Measurements from ENCODE around the gene DUT. TPM values are rescaled to one million over a fixed set of nuclear protein-coding genes. Genes with fewer than 3 reads are reported as not detected.

DUT gene
- total RNA-seq, 2 experiments from 2014 or later: 60.7 to 65.3 TPM

- Histone ChIP-seq H3K27ac (ENCODE audit: low read depth in 1 of 2, low read length in 2 of 2) (no peak overlapping the region), H3K36me3 (ENCODE audit: insufficient read depth, low read length) (peaks cover 29% of the 10 kb centered on the region), H3K27me3 (ENCODE audit: control insufficient read depth in 1 of 2, insufficient read depth in 2 of 2, low read length in 2 of 2) (no peaks in the 10 kb centered on the region), H3K9me3 (ENCODE audit: control insufficient read depth in 1 of 2, insufficient read depth in 1 of 2, low read length in 2 of 2) (no peaks in the 10 kb centered on the region), H3K4me1 (ENCODE audit: insufficient read depth, low read length) (no peaks in the 10 kb centered on the region), H3K4me3 (ENCODE audit: low read length) (no peak overlapping the region)
- peaks cover 28% of the 10 kb centered on the region for H3K36me3 Mint-ChIP-seq (ENCODE audit: low read depth)
- no peak overlapping the region for H3K27ac Mint-ChIP-seq
- DNase-seq (no peak), ATAC-seq (ENCODE audit: poor library complexity) (no peak)
- H3K9me3 Mint-ChIP-seq: no peaks in the 10 kb centered on the region
- no peaks in the 10 kb centered on the region for H3K4me1 Mint-ChIP-seq (ENCODE audit: low read depth)
- POLR2A ChIA-PET: no interaction called here
- no peak for TF ChIP-seq CTCF (IDR thresholded peaks at IDR 0.05)
- intact Hi-C loops (cut with DNase I, micrococcal nuclease): no loop called here
- no peak overlapping the region for H3K4me3 Mint-ChIP-seq
- CTCF ChIA-PET: no interaction called here
- H3K27me3 Mint-ChIP-seq: no peaks in the 10 kb centered on the region
Observed at GRCh38 chr15:48345516-48345915, 14.3 kb downstream of the DUT start.

- no peaks in the 10 kb centered on the region for H3K36me3 Mint-ChIP-seq (ENCODE audit: low read depth)
- peaks cover 8% of the 10 kb centered on the region for H3K27me3 Mint-ChIP-seq
- ATAC-seq (ENCODE audit: poor library complexity): peak; percentile 77
- no peak overlapping the region for H3K4me3 Mint-ChIP-seq
- Histone ChIP-seq H3K4me3 (ENCODE audit: low read length) (no peak overlapping the region), H3K9me3 (ENCODE audit: control insufficient read depth in 1 of 2, insufficient read depth in 1 of 2, low read length in 2 of 2) (no peaks in the 10 kb centered on the region), H3K27ac (ENCODE audit: low read depth in 1 of 2, low read length in 2 of 2) (no peak overlapping the region), H3K4me1 (ENCODE audit: insufficient read depth, low read length) (no peaks in the 10 kb centered on the region), H3K36me3 (ENCODE audit: insufficient read depth, low read length) (no peaks in the 10 kb centered on the region), H3K27me3 (ENCODE audit: control insufficient read depth in 1 of 2, insufficient read depth in 2 of 2, low read length in 2 of 2) (no peaks in the 10 kb centered on the region)
- POLR2A ChIA-PET: interaction anchor here (1.2 kb wide), 1 partner anchor 22 kb away, joined by 3 read pairs; no protein-coding TSS in a partner anchor
- peak; percentile 11 to 76 (median 38) for DNase-seq
- peaks cover 6% of the 10 kb centered on the region for H3K4me1 Mint-ChIP-seq (ENCODE audit: low read depth)
- H3K9me3 Mint-ChIP-seq: no peaks in the 10 kb centered on the region
- H3K27ac Mint-ChIP-seq: no peak overlapping the region
- peak; percentile 81 for TF ChIP-seq CTCF (IDR thresholded peaks at IDR 0.05)
- CTCF ChIA-PET: interaction anchor here (0.7 to 1.5 kb wide), 6 partner anchors 9 to 1156 kb away, joined by 3 to 8 read pairs (median 3); no protein-coding TSS in a partner anchor
- intact Hi-C loops (cut with DNase I, micrococcal nuclease): loop anchor here in 1 of 2 experiments (5.0 kb wide), 1 partner anchor 645 kb away; no protein-coding TSS in a partner anchor
Observed at GRCh38 chr15:48352474-48353072, 21.3 kb downstream of the DUT start.

GRCh38 chr15:48354694-48355303, 23.6 kb downstream of the DUT start:
- Histone ChIP-seq H3K36me3 (ENCODE audit: insufficient read depth, low read length) (no peaks in the 10 kb centered on the region), H3K4me3 (ENCODE audit: low read length) (no peak overlapping the region), H3K27ac (ENCODE audit: low read depth in 1 of 2, low read length in 2 of 2) (no peak overlapping the region), H3K27me3 (ENCODE audit: control insufficient read depth in 1 of 2, insufficient read depth in 2 of 2, low read length in 2 of 2) (no peaks in the 10 kb centered on the region), H3K4me1 (ENCODE audit: insufficient read depth, low read length) (no peaks in the 10 kb centered on the region), H3K9me3 (ENCODE audit: control insufficient read depth in 1 of 2, insufficient read depth in 1 of 2, low read length in 2 of 2) (no peaks in the 10 kb centered on the region)
- Mint-ChIP-seq H3K9me3 (no peaks in the 10 kb centered on the region), H3K4me1 (ENCODE audit: low read depth) (peaks cover 16% of the 10 kb centered on the region), H3K27ac (no peak overlapping the region), H3K27me3 (peaks cover 8% of the 10 kb centered on the region), H3K4me3 (no peak overlapping the region), H3K36me3 (ENCODE audit: low read depth) (no peaks in the 10 kb centered on the region)
- ChIA-PET POLR2A (interaction anchor here (0.9 kb wide), 1 partner anchor 1217 kb away, joined by 3 read pairs; no protein-coding TSS in a partner anchor), CTCF (no interaction called here)
- intact Hi-C loops (cut with DNase I, micrococcal nuclease): loop anchor here in 1 of 2 experiments (5.0 kb wide), 3 partner anchors 448 to 1068 kb away; partner anchors contain the start of gene FGF7
- DNase-seq (no peak), ATAC-seq (ENCODE audit: poor library complexity) (no peak)
- TF ChIP-seq CTCF (IDR thresholded peaks at IDR 0.05): no peak
